Liver (tissue), 3 donors: ENCODE data around the gene AKAP7.

Experiments used
- ATF3 ChIP-seq: IDR thresholded peaks from 2 replicates; pipeline ENCODE4 v1.6.1; 2016; ENCODE audit warnings: antibody characterized with exemption
- CTCF ChIP-seq: fragments of 150-350 bp; IDR thresholded peaks from 2 replicates; pipeline ENCODE4 v1.5.1; 2017; ENCODE audit warnings: improper control_type of control experiment, low read depth, low read length; ENCODE audit not compliant: missing input control
- MAX ChIP-seq: IDR thresholded peaks from 2 replicates; pipeline ENCODE4 v1.6.1; 2016; ENCODE audit warnings: antibody characterized with exemption
- donor health status: healthy.
- donor health status: healthy.

- TF ChIP-seq ATF3: no peak
- TF ChIP-seq CTCF: no peak
- TF ChIP-seq MAX: no peak
Measured at GRCh38 chr6:131130554-131130940, 4.7 kb upstream of the AKAP7 start.
